NB4 (cell line): Measurements from ENCODE around the gene ERI2.
A peak's percentile ranks its signal among the peaks of the same experiment; 100 is the strongest.

Source experiments
- DNase-seq: peaks from one replicate; pipeline ENCODE4 v3.0.0; 2010; ENCODE audit warnings: low read depth
- H3K4me3 ChIP-seq: one replicate; pipeline ENCODE4 v1.5.1; 2011; ENCODE audit warnings: mild to moderate bottlenecking, low read depth, low read length, moderate library complexity
- MYC ChIP-seq: IDR thresholded peaks from 2 replicates; pipeline ENCODE4 v1.6.1; 2011; ENCODE audit warnings: low read depth, low read length
- POLR2A ChIP-seq: IDR thresholded peaks from 2 replicates; pipeline ENCODE4 v1.6.1; 2011; ENCODE audit warnings: mild to moderate bottlenecking; ENCODE audit not compliant: insufficient read length; ENCODE audit errors: extremely low read depth
- TF ChIP-seq, protein P1 (sequence below): IDR thresholded peaks from 2 replicates; pipeline ENCODE4 v1.6.1; 2011; ENCODE audit warnings: low read depth, low read length
- TF ChIP-seq, protein P2 (sequence below): IDR thresholded peaks from one replicate; pipeline ENCODE4 v1.5.1; 2012; ENCODE audit warnings: low read depth, low read length

ERI2 gene

DNA sequence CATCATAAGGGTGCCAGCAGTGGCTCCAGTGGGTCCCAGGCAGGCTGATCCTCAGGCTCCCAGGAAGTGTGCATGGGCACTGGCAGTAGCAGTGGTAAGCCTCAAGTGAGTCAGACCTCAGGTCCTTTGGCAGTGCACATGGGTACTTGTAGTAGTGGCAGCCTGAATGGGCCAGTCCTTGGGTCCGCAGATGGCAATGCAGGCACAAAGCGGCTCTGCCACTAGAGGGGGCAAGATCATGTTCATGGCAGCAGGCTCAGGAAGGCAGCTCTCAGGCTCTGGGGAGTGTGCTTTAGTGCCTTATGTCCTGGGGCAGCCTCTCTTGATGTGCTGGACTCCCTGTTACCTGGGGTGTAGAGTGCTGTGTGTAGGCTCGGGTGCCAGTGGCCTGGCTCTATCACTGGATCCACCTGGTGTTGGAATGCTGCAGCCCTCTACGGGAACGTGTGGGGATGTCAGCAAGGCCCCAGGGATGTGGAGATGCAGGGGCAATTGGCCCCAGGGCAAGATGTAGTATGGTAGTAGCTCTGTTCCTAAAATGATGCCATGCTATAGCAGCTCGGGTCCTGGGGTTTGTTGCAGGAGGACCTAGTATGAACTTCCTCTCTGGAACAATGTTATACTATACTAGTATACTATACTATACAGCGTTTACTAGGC is 31.4 kb downstream of the ERI2 start:
- peak; percentile 80 for DNase-seq
- no peak overlapping the region for H3K4me3 ChIP-seq
- TF ChIP-seq, protein P1, sequence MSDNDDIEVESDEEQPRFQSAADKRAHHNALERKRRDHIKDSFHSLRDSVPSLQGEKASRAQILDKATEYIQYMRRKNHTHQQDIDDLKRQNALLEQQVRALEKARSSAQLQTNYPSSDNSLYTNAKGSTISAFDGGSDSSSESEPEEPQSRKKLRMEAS: peak; percentile 26; the same call in 1 of the 2 replicates
- TF ChIP-seq, protein P2, sequence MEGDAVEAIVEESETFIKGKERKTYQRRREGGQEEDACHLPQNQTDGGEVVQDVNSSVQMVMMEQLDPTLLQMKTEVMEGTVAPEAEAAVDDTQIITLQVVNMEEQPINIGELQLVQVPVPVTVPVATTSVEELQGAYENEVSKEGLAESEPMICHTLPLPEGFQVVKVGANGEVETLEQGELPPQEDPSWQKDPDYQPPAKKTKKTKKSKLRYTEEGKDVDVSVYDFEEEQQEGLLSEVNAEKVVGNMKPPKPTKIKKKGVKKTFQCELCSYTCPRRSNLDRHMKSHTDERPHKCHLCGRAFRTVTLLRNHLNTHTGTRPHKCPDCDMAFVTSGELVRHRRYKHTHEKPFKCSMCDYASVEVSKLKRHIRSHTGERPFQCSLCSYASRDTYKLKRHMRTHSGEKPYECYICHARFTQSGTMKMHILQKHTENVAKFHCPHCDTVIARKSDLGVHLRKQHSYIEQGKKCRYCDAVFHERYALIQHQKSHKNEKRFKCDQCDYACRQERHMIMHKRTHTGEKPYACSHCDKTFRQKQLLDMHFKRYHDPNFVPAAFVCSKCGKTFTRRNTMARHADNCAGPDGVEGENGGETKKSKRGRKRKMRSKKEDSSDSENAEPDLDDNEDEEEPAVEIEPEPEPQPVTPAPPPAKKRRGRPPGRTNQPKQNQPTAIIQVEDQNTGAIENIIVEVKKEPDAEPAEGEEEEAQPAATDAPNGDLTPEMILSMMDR: peak; percentile 94
- TF ChIP-seq MYC: no peak

DNA sequence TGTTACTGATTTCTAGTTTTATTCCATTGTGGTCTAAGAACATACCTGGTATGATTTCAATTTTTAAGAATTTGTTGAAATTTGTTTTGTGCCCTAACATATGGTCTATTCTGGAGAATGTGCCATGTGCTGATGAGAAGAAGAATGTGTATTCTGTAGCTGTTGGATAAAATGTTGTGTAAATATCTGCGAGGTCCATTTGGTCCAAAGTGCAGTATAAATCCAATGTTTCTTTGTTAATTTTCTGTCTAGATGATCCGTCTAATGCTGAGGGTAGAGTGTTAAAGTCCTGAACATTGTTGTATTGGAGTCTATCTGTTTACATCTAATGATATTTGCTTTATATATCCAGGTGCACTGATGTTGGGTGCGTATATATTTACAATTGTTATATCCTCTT is 32.6 kb downstream of the ERI2 start:
- TF ChIP-seq MYC (no peak), POLR2A (no peak)
- TF ChIP-seq, protein P2: no peak
- TF ChIP-seq, protein P1: no peak
- no peak overlapping the region for H3K4me3 ChIP-seq
- no peak for DNase-seq

DNA sequence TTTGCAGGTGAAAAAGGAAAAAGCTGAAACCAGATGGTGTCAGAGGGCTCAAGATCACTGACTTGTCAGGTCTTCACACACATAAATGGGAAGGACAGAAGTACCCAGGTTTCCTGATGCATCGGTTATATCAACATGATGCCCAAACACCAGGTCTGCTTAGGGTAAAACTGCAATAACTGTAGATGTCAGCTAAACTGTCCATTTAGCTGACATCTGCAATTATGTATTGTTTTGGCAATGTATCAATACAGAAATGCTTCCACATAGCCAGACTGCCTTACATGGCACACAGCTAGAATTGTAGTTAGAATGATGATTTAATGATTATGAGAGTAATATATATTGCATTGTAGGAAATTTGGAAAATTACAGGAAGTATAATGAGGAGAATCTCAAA is 37.5 kb downstream of the ERI2 start:
- TF ChIP-seq, protein P2: no peak
- no peak for DNase-seq
- H3K4me3 ChIP-seq: no peak overlapping the region

DNA sequence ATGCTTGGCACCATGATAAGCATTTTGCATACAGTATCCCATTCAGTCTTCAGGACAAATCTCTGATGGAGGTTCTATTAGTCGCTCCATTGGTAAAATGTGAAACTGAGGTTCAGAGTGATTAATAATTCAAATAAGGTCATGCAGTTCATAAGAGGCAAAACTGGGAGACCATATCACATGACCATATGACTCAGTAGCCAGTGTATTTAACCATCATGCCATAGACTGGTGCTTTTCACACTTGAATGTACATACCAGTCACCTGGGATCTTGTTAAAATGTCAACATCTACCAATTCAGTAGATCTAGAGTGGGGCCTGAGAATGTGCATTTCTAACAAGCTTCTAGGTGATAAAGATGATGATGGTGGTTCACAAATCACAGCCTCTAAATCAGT is 38.2 kb downstream of the ERI2 start:
- no peak overlapping the region for H3K4me3 ChIP-seq
- no peak for DNase-seq
- TF ChIP-seq, protein P1: no peak
- TF ChIP-seq, protein P2: no peak
- TF ChIP-seq POLR2A (no peak), MYC (no peak)

DNA sequence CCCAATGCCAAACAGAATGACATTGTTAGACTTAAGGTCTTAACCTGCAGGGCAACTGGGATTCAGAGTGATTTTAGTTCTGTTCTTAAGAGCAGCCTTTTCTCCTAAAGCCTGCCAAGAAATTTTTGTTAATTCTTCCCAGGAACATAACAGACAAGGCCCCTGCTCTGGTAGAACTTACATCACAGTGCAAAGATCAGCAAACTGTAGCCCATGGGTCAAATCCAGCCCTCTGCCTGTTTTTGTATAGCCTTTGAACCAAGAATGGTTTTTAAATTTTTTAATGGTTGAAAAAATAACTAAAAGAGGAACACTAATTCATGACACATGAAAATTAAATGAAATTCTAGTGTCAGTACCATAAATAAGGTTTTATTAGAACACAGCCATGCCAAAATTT is 38.7 kb downstream of the ERI2 start:
- no peak for TF ChIP-seq POLR2A
- TF ChIP-seq, protein P2: no peak
- TF ChIP-seq, protein P1: no peak
- TF ChIP-seq MYC: no peak
- H3K4me3 ChIP-seq: no peak overlapping the region
- no peak for DNase-seq

DNA sequence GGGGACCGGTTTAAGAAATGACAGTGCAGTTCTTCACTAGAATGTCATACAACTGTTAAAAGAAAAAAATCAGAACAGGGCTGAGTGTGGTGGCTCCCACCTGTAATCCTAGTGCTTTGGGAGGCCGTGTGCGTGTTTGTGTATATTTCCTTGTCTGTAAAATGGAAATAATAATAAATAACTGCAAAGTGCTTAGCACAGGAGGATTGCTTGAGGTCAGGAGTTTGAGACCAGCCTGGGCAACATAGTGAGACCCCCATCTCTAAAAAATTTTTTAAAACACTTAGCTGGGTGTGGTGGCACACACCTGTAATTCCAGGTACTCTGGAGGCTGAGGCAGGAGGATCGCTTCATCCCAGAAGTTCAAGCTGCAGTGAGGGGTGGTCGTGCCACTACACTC is 40.0 kb downstream of the ERI2 start:
- no peak overlapping the region for H3K4me3 ChIP-seq
- TF ChIP-seq POLR2A: no peak
- no peak for TF ChIP-seq MYC
- TF ChIP-seq, protein P2: no peak
- TF ChIP-seq, protein P1: no peak
- DNase-seq: no peak
